ENCODE data around the gene RIMS3. TPM values are rescaled to one million over a fixed set of nuclear protein-coding genes. Genes with fewer than 3 reads are reported as not detected.
A peak's percentile ranks its signal among the peaks of the same experiment; 100 is the strongest.
"Not testable (repeated sequence)": the region's sequence is repeated elsewhere in the genome, so short reads cannot be mapped to it uniquely, and the experiment has no call there.

The RIMS3 gene
- total and polyA plus RNA-seq, 2 donors from 2014 or later: 1.6 to 6.2 TPM

- no peaks in the 10 kb centered on the region for H3K9me3 ChIP-seq (ENCODE audit: control insufficient read depth in 2 of 3, insufficient read depth in 1 of 3, low read length in 3 of 3)
- intact Hi-C loops (cut with DNase I): no loop called here
- DNase-seq: no peak
- no peaks in the 10 kb centered on the region for H3K36me3 ChIP-seq (ENCODE audit: control insufficient read depth in 2 of 3, insufficient read depth in 3 of 3, low read length in 3 of 3)
- TF ChIP-seq CTCF (IDR thresholded peaks at IDR 0.05; ENCODE audit: borderline replicate concordance, extremely low read depth, insufficient read depth): no peak
- H3K4me3 ChIP-seq (ENCODE audit: low read length in 3 of 3): no peak overlapping the region
- no peak for FAIRE-seq
- H3K4me1 ChIP-seq (ENCODE audit: control insufficient read depth in 2 of 3, insufficient read depth in 2 of 3, low read depth in 1 of 3, low read length in 3 of 3): no peaks in the 10 kb centered on the region
- no peak overlapping the region for H3K9ac ChIP-seq (ENCODE audit: low read length in 3 of 3)
- H3K27ac ChIP-seq (ENCODE audit: low read depth in 2 of 2, low read length in 2 of 2): no peak overlapping the region
- H3K27me3 ChIP-seq (ENCODE audit: control insufficient read depth, insufficient read depth, low read length): no peaks in the 10 kb centered on the region
Measured at GRCh38 chr1:40633523-40633922, 32.0 kb downstream of the RIMS3 start.

GRCh38 chr1:40630488-40631223 is 34.8 kb downstream of the RIMS3 start:
- Histone ChIP-seq H3K4me1 (ENCODE audit: control insufficient read depth in 2 of 3, insufficient read depth in 2 of 3, low read depth in 1 of 3, low read length in 3 of 3) (peaks cover 0 to 4% (median 0%) of the 10 kb centered on the region in 3 donors), H3K9me3 (ENCODE audit: control insufficient read depth in 2 of 3, insufficient read depth in 1 of 3, low read length in 3 of 3) (no peaks in the 10 kb centered on the region), H3K27me3 (ENCODE audit: control insufficient read depth, insufficient read depth, low read length) (no peaks in the 10 kb centered on the region), H3K9ac (ENCODE audit: low read length in 3 of 3) (no peak overlapping the region), H3K4me3 (ENCODE audit: low read length in 3 of 3) (no peak overlapping the region), H3K27ac (ENCODE audit: low read depth in 2 of 2, low read length in 2 of 2) (no peak overlapping the region), H3K36me3 (ENCODE audit: control insufficient read depth in 2 of 3, insufficient read depth in 3 of 3, low read length in 3 of 3) (peaks cover 0 to 2% (median 0%) of the 10 kb centered on the region in 3 donors)
- FAIRE-seq: no peak
- intact Hi-C loops (cut with DNase I): no loop called here
- TF ChIP-seq CTCF (IDR thresholded peaks at IDR 0.05; ENCODE audit: borderline replicate concordance, extremely low read depth, insufficient read depth): peak; percentile 30
- peak in 4 of 5 donors; percentile 32 to 52 (median 40) for DNase-seq

DNA sequence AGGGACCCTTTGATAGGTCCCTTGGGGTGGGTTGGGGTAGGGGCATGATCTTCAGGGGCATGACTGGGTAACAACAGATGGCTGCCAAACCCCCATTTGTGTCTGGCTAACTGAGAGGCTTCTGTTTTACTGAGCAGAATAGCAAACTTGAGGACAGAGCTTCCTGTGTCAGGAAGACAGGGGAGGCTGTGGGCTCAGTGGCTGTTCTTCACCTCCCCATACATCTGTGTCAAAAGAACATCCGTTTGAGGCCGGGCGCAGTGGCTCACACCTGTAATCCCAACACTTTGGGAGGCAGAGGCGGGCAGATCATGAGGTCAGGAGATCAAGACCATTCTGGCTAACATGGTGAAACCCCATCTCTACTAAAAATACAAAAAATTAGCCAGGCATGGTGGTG is 35.9 kb downstream of the RIMS3 start:
- H3K9me3 ChIP-seq (ENCODE audit: control insufficient read depth in 2 of 3, insufficient read depth in 1 of 3, low read length in 3 of 3); intact Hi-C loops (cut with DNase I); H3K27ac ChIP-seq (ENCODE audit: low read depth in 2 of 2, low read length in 2 of 2); H3K4me3 ChIP-seq (ENCODE audit: low read length in 3 of 3); H3K36me3 ChIP-seq (ENCODE audit: control insufficient read depth in 2 of 3, insufficient read depth in 3 of 3, low read length in 3 of 3); DNase-seq; FAIRE-seq; H3K9ac ChIP-seq (ENCODE audit: low read length in 3 of 3); H3K27me3 ChIP-seq (ENCODE audit: control insufficient read depth, insufficient read depth, low read length); H3K4me1 ChIP-seq (ENCODE audit: control insufficient read depth in 2 of 3, insufficient read depth in 2 of 3, low read depth in 1 of 3, low read length in 3 of 3): not testable (repeated sequence)

GRCh38 chr1:40628903-40629292 is 36.6 kb downstream of the RIMS3 start:
- H3K4me3 ChIP-seq (ENCODE audit: low read length in 3 of 3): no peak overlapping the region
- no peak for DNase-seq

More at GRCh38 chr1:40628903-40629292, 36.6 kb downstream of the RIMS3 start:
- Histone ChIP-seq H3K27me3 (ENCODE audit: control insufficient read depth, insufficient read depth, low read length) (no peaks in the 10 kb centered on the region), H3K36me3 (ENCODE audit: control insufficient read depth in 2 of 3, insufficient read depth in 3 of 3, low read length in 3 of 3) (peaks cover 0 to 2% (median 0%) of the 10 kb centered on the region in 3 donors), H3K4me1 (ENCODE audit: control insufficient read depth in 2 of 3, insufficient read depth in 2 of 3, low read depth in 1 of 3, low read length in 3 of 3) (peaks cover 0 to 4% (median 0%) of the 10 kb centered on the region in 3 donors), H3K9me3 (ENCODE audit: control insufficient read depth in 2 of 3, insufficient read depth in 1 of 3, low read length in 3 of 3) (no peaks in the 10 kb centered on the region), H3K9ac (ENCODE audit: low read length in 3 of 3) (no peak overlapping the region), H3K27ac (ENCODE audit: low read depth in 2 of 2, low read length in 2 of 2) (no peak overlapping the region)
- no peak for TF ChIP-seq CTCF (IDR thresholded peaks at IDR 0.05; ENCODE audit: borderline replicate concordance, extremely low read depth, insufficient read depth)
- no peak for FAIRE-seq
- intact Hi-C loops (cut with DNase I): no loop called here
